ENCODE data around the gene DYNLL1. TPM values are rescaled to one million over a fixed set of nuclear protein-coding genes. Genes with fewer than 3 reads are reported as not detected.

The DYNLL1 gene
- total RNA-seq, 1 donor from 2014 or later = 386 TPM

GRCh38 chr12:120465756-120466155 lies 30.2 kb upstream of the DYNLL1 start:
- DNase-seq (ENCODE audit: low spot score, unreplicated experiment) = no peak
- Mint-ChIP-seq H3K4me3 (ENCODE audit: low read depth) (no peak overlapping the region), H3K27me3 (no peaks in the 10 kb centered on the region), H3K27ac (no peak overlapping the region), H3K36me3 (ENCODE audit: insufficient read depth) (peaks cover 26% of the 10 kb centered on the region), H3K4me1 (ENCODE audit: low read depth) (peaks cover 19% of the 10 kb centered on the region), H3K9me3 (ENCODE audit: low read depth) (no peaks in the 10 kb centered on the region)
- TF ChIP-seq CTCF (IDR thresholded peaks at IDR 0.05; ENCODE audit: unreplicated experiment) = no peak

- Mint-ChIP-seq H3K9me3 (ENCODE audit: low read depth) (no peaks in the 10 kb centered on the region), H3K36me3 (ENCODE audit: insufficient read depth) (peaks cover 24% of the 10 kb centered on the region), H3K27ac (peak overlapping the region; percentile 76), H3K4me1 (ENCODE audit: low read depth) (peaks cover 19% of the 10 kb centered on the region), H3K27me3 (no peaks in the 10 kb centered on the region), H3K4me3 (ENCODE audit: low read depth) (peak overlapping the region; percentile 18)
- DNase-seq (ENCODE audit: low spot score, unreplicated experiment) = peak; percentile 18
- TF ChIP-seq CTCF (IDR thresholded peaks at IDR 0.05; ENCODE audit: unreplicated experiment) = peak; percentile 62
Observed at GRCh38 chr12:120466560-120467315, 29.2 kb upstream of the DYNLL1 start.

GRCh38 chr12:120467439-120467838 lies 28.5 kb upstream of the DYNLL1 start:
- Mint-ChIP-seq H3K36me3 (ENCODE audit: insufficient read depth) (peaks cover 21% of the 10 kb centered on the region), H3K4me3 (ENCODE audit: low read depth) (peak overlapping the region; percentile 87), H3K27me3 (no peaks in the 10 kb centered on the region), H3K4me1 (ENCODE audit: low read depth) (peaks cover 19% of the 10 kb centered on the region), H3K9me3 (ENCODE audit: low read depth) (no peaks in the 10 kb centered on the region), H3K27ac (peak overlapping the region; percentile 95)
- DNase-seq (ENCODE audit: low spot score, unreplicated experiment) = no peak
- no peak for TF ChIP-seq CTCF (IDR thresholded peaks at IDR 0.05; ENCODE audit: unreplicated experiment)

GRCh38 chr12:120468325-120468820 lies 27.5 kb upstream of the DYNLL1 start:
- DNase-seq (ENCODE audit: low spot score, unreplicated experiment) = peak; percentile 24
- no peak for TF ChIP-seq CTCF (IDR thresholded peaks at IDR 0.05; ENCODE audit: unreplicated experiment)
- H3K4me3 Mint-ChIP-seq (ENCODE audit: low read depth) = peak overlapping the region; percentile 87
- no peaks in the 10 kb centered on the region for H3K27me3 Mint-ChIP-seq
- H3K4me1 Mint-ChIP-seq (ENCODE audit: low read depth) = peaks cover 19% of the 10 kb centered on the region
- H3K9me3 Mint-ChIP-seq (ENCODE audit: low read depth) = no peaks in the 10 kb centered on the region
- peaks cover 23% of the 10 kb centered on the region for H3K36me3 Mint-ChIP-seq (ENCODE audit: insufficient read depth)
- peak overlapping the region; percentile 95 for H3K27ac Mint-ChIP-seq

- DNase-seq (ENCODE audit: low spot score, unreplicated experiment) = no peak
- H3K4me1 Mint-ChIP-seq (ENCODE audit: low read depth) = peaks cover 19% of the 10 kb centered on the region
- no peak for TF ChIP-seq CTCF (IDR thresholded peaks at IDR 0.05; ENCODE audit: unreplicated experiment)
- peak overlapping the region; percentile 87 for H3K4me3 Mint-ChIP-seq (ENCODE audit: low read depth)
- no peaks in the 10 kb centered on the region for H3K9me3 Mint-ChIP-seq (ENCODE audit: low read depth)
- H3K36me3 Mint-ChIP-seq (ENCODE audit: insufficient read depth) = peaks cover 20% of the 10 kb centered on the region
- no peaks in the 10 kb centered on the region for H3K27me3 Mint-ChIP-seq
- H3K27ac Mint-ChIP-seq = peak overlapping the region; percentile 95
Observed at GRCh38 chr12:120468821-120469449, 27.0 kb upstream of the DYNLL1 start.

Measured in progenitor cell of endocrine pancreas (in vitro differentiated cells).